ENCODE results near the gene RUFY1.
"Not testable (repeated sequence)": the region's sequence is repeated elsewhere in the genome, so short reads cannot be mapped to it uniquely, and the experiment has no call there.

RUFY1 gene

GRCh38 chr5:179618923-179619554 lies 68.7 kb downstream of the RUFY1 start:
- no peak for FAIRE-seq
- DNase-seq (ENCODE audit: extremely low spot score, insufficient read length, low read depth) = no peak

GRCh38 chr5:179619776-179620175 lies 69.4 kb downstream of the RUFY1 start:
- no peak for DNase-seq (ENCODE audit: extremely low spot score, insufficient read length, low read depth)
- no peak for FAIRE-seq

- FAIRE-seq = no peak
- no peak for DNase-seq (ENCODE audit: extremely low spot score, insufficient read length, low read depth)
These were observed 69.9 kb downstream of the RUFY1 start for GRCh38 chr5:179620293-179620692.

GRCh38 chr5:179620703-179621350 lies 70.5 kb downstream of the RUFY1 start:
- no peak for DNase-seq (ENCODE audit: extremely low spot score, insufficient read length, low read depth)
- FAIRE-seq = no peak

GRCh38 chr5:179621551-179622214 lies 71.3 kb downstream of the RUFY1 start:
- FAIRE-seq (no peak), DNase-seq (ENCODE audit: extremely low spot score, insufficient read length, low read depth) (no peak)

- peak; percentile 98 for DNase-seq (ENCODE audit: extremely low spot score, insufficient read length, low read depth)
- peak; percentile 94 for FAIRE-seq
These were observed 72.9 kb downstream of the RUFY1 start, which contains the start of gene HNRNPH1 for GRCh38 chr5:179623003-179623905. TSS of gene HNRNPH1 (minus strand) at chr5:179623671. CDS start at chr5:179623133, 538 bp downstream.

GRCh38 chr5:179623906-179624741 lies 73.8 kb downstream of the RUFY1 start:
- DNase-seq (ENCODE audit: extremely low spot score, insufficient read length, low read depth) (no peak), FAIRE-seq (no peak)

- FAIRE-seq = no peak
- DNase-seq (ENCODE audit: extremely low spot score, insufficient read length, low read depth) = no peak
These were observed 74.5 kb downstream of the RUFY1 start for GRCh38 chr5:179624841-179625271.

GRCh38 chr5:179633501-179634369 lies 83.4 kb downstream of the RUFY1 start:
- DNase-seq (ENCODE audit: extremely low spot score, insufficient read length, low read depth); FAIRE-seq: not testable (repeated sequence)

GRCh38 chr5:179634370-179635172 lies 84.2 kb downstream of the RUFY1 start:
- not testable (repeated sequence) for DNase-seq (ENCODE audit: extremely low spot score, insufficient read length, low read depth)
- FAIRE-seq = peak; percentile 89

- DNase-seq (ENCODE audit: extremely low spot score, insufficient read length, low read depth); FAIRE-seq: not testable (repeated sequence)
These were observed 88.9 kb downstream of the RUFY1 start for GRCh38 chr5:179639296-179639695.

GRCh38 chr5:179641745-179642144 lies 91.4 kb downstream of the RUFY1 start:
- not testable (repeated sequence) for DNase-seq (ENCODE audit: extremely low spot score, insufficient read length, low read depth); FAIRE-seq

- not testable (repeated sequence) for FAIRE-seq; DNase-seq (ENCODE audit: extremely low spot score, insufficient read length, low read depth)
These were observed 92.3 kb downstream of the RUFY1 start for GRCh38 chr5:179642626-179643025.

- FAIRE-seq; DNase-seq (ENCODE audit: extremely low spot score, insufficient read length, low read depth): not testable (repeated sequence)
These were observed 93.0 kb downstream of the RUFY1 start for GRCh38 chr5:179643141-179643920.

GRCh38 chr5:179644766-179645165 lies 94.4 kb downstream of the RUFY1 start:
- not testable (repeated sequence) for FAIRE-seq; DNase-seq (ENCODE audit: extremely low spot score, insufficient read length, low read depth)

- no peak for DNase-seq (ENCODE audit: extremely low spot score, insufficient read length, low read depth)
- FAIRE-seq = no peak
These were observed 98.1 kb downstream of the RUFY1 start for GRCh38 chr5:179648410-179648809.
